Thyroid gland (tissue), 4 donors: Measurements from ENCODE around the gene FANCC.
A peak's percentile ranks its signal among the peaks of the same experiment; 100 is the strongest.

Experiments
- POLR2A ChIP-seq, 2 donors: fragments of 450-650 bp; IDR thresholded peaks; one replicate each; pipeline ENCODE4 v1.6.1; 2017; ENCODE audit warnings: antibody characterized with exemption in 2 of 2, mild to moderate bottlenecking in 2 of 2, moderate library complexity in 1 of 2
- TF ChIP-seq, protein P1 (sequence below), 6 experiments: fragments of 200-600 bp in 3 of 6; fragments of 450-650 bp in 3 of 6; sonication (generic) in 3 of 6; IDR thresholded peaks; one replicate each; pipeline ENCODE4 v1.5.1; 2016 to 2019; ENCODE audit warnings: antibody characterized with exemption in 6 of 6, mild to moderate bottlenecking in 2 of 6, inconsistent platforms in 1 of 6, moderate library complexity in 1 of 6

DNA sequence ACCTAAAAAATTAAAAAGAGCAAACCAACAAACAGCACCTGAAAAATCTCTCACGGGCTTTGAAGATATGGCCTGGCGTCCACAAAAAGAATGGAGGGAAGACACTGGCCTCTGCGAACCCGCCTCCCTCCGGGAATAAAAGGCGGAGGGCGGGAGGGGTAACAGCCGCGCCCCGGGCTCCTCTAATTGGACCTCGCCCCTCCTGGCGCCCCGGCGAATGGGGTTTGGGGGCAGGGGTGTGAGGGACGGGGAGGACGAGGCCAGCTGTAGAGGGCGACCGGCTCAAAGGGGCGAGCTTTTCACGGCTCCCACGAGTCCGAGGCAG is 753 bp downstream of the FANCC start:
- TF ChIP-seq, protein P1, sequence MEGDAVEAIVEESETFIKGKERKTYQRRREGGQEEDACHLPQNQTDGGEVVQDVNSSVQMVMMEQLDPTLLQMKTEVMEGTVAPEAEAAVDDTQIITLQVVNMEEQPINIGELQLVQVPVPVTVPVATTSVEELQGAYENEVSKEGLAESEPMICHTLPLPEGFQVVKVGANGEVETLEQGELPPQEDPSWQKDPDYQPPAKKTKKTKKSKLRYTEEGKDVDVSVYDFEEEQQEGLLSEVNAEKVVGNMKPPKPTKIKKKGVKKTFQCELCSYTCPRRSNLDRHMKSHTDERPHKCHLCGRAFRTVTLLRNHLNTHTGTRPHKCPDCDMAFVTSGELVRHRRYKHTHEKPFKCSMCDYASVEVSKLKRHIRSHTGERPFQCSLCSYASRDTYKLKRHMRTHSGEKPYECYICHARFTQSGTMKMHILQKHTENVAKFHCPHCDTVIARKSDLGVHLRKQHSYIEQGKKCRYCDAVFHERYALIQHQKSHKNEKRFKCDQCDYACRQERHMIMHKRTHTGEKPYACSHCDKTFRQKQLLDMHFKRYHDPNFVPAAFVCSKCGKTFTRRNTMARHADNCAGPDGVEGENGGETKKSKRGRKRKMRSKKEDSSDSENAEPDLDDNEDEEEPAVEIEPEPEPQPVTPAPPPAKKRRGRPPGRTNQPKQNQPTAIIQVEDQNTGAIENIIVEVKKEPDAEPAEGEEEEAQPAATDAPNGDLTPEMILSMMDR (IDR thresholded peaks at IDR 0.05), result peak in 1 of 6 experiments; percentile 24
- no peak for TF ChIP-seq POLR2A (IDR thresholded peaks at IDR 0.05)
